Measurements from ENCODE around the gene WDR36.

- TF ChIP-seq CTCF (IDR thresholded peaks at IDR 0.05) (no peak), POLR2A (IDR thresholded peaks at IDR 0.05) (no peak)
These were observed 55.4 kb downstream of the WDR36 start for GRCh38 chr5:111147502-111147901.
